Measurements from ENCODE around the gene CALD1.

CALD1 gene

DNA sequence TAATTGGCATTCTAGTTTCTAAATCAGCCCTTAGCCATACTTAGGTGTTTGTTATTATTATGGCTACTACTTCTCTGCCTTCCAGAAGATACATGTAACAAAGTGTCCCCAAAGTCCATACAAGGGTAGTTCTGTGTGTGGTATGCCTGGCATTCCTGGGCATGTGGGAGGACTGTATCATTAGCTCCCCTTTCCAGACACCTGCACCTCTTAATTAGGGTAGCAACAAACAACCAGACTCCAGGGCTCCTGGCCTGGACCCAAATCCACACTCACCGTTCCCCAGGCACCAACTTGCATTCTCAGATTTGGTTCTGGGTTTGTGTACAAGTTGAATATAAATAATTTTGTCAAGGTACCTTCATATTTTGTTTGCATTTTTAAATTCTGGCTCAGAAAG lies 15.5 kb upstream of the CALD1 start:
- Histone ChIP-seq H2AFZ (ENCODE audit: low read depth, low read length, severe bottlenecking) (no peak overlapping the region), H4K20me1 (ENCODE audit: low read depth, low read length) (no peaks in the 10 kb centered on the region), H3K9ac (ENCODE audit: low read length) (no peak overlapping the region), H3K79me2 (ENCODE audit: insufficient read depth, low read length) (no peaks in the 10 kb centered on the region), H3F3A (ENCODE audit: insufficient read depth) (no peaks in the 10 kb centered on the region), H3K9me2 (replicated peaks; ENCODE audit: insufficient read depth, low read length) (no peaks in the 10 kb centered on the region), H3K9me3 (ENCODE audit: insufficient read depth, low read length) (no peaks in the 10 kb centered on the region), H3K27ac (ENCODE audit: low read depth, low read length) (no peak overlapping the region), H3K4me2 (ENCODE audit: low read depth, low read length, poor library complexity, severe bottlenecking) (no peak overlapping the region), H3K4me3 (ENCODE audit: insufficient read depth, low read length, poor library complexity, severe bottlenecking) (no peak overlapping the region), H3K36me3 (ENCODE audit: low read length) (no peaks in the 10 kb centered on the region), H3K27me3 (ENCODE audit: low read length) (no peaks in the 10 kb centered on the region)
- TF ChIP-seq EZH2phosphoT487 (conservative IDR thresholded peaks at IDR 0.05; ENCODE audit: low read length) = no peak
- TF ChIP-seq, protein P1, sequence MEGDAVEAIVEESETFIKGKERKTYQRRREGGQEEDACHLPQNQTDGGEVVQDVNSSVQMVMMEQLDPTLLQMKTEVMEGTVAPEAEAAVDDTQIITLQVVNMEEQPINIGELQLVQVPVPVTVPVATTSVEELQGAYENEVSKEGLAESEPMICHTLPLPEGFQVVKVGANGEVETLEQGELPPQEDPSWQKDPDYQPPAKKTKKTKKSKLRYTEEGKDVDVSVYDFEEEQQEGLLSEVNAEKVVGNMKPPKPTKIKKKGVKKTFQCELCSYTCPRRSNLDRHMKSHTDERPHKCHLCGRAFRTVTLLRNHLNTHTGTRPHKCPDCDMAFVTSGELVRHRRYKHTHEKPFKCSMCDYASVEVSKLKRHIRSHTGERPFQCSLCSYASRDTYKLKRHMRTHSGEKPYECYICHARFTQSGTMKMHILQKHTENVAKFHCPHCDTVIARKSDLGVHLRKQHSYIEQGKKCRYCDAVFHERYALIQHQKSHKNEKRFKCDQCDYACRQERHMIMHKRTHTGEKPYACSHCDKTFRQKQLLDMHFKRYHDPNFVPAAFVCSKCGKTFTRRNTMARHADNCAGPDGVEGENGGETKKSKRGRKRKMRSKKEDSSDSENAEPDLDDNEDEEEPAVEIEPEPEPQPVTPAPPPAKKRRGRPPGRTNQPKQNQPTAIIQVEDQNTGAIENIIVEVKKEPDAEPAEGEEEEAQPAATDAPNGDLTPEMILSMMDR (IDR thresholded peaks at IDR 0.05; ENCODE audit: insufficient read depth, low read length, poor library complexity, severe bottlenecking) = no peak

DNA sequence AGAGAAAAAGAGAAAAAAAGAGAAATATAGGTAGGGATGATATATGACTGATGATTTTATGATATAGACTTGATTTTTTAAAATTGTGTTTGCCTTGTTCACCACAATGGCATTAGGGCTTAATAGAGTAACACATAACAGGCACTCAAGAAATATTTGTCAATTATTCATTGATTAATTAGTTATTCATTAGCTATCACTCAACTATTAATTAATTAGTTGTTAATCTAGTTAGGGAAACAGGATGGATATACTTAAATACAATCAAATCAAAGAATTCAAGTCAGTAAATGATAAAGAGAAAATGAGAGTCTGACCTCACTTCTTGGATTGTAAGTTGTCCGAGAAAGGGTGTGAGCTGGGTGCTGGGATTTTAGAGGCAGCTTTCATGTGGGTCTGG lies 15.1 kb upstream of the CALD1 start:
- no peaks in the 10 kb centered on the region for H3K36me3 ChIP-seq (ENCODE audit: low read length)
- no peak overlapping the region for H2AFZ ChIP-seq (ENCODE audit: low read depth, low read length, severe bottlenecking)
- H3K27me3 ChIP-seq (ENCODE audit: low read length) = no peaks in the 10 kb centered on the region
- no peak for TF ChIP-seq EZH2phosphoT487 (conservative IDR thresholded peaks at IDR 0.05; ENCODE audit: low read length)
- TF ChIP-seq, protein P1 (IDR thresholded peaks at IDR 0.05; ENCODE audit: insufficient read depth, low read length, poor library complexity, severe bottlenecking) = no peak
- no peak overlapping the region for H3K4me3 ChIP-seq (ENCODE audit: insufficient read depth, low read length, poor library complexity, severe bottlenecking)
- H3K27ac ChIP-seq (ENCODE audit: low read depth, low read length) = no peak overlapping the region
- H3K79me2 ChIP-seq (ENCODE audit: insufficient read depth, low read length) = no peaks in the 10 kb centered on the region
- no peak overlapping the region for H3K9ac ChIP-seq (ENCODE audit: low read length)
- no peak overlapping the region for H3K4me2 ChIP-seq (ENCODE audit: low read depth, low read length, poor library complexity, severe bottlenecking)
- no peaks in the 10 kb centered on the region for H3F3A ChIP-seq (ENCODE audit: insufficient read depth)
- no peaks in the 10 kb centered on the region for H3K9me3 ChIP-seq (ENCODE audit: insufficient read depth, low read length)
- H3K9me2 ChIP-seq (replicated peaks; ENCODE audit: insufficient read depth, low read length) = no peaks in the 10 kb centered on the region
- no peaks in the 10 kb centered on the region for H4K20me1 ChIP-seq (ENCODE audit: low read depth, low read length)

DNA sequence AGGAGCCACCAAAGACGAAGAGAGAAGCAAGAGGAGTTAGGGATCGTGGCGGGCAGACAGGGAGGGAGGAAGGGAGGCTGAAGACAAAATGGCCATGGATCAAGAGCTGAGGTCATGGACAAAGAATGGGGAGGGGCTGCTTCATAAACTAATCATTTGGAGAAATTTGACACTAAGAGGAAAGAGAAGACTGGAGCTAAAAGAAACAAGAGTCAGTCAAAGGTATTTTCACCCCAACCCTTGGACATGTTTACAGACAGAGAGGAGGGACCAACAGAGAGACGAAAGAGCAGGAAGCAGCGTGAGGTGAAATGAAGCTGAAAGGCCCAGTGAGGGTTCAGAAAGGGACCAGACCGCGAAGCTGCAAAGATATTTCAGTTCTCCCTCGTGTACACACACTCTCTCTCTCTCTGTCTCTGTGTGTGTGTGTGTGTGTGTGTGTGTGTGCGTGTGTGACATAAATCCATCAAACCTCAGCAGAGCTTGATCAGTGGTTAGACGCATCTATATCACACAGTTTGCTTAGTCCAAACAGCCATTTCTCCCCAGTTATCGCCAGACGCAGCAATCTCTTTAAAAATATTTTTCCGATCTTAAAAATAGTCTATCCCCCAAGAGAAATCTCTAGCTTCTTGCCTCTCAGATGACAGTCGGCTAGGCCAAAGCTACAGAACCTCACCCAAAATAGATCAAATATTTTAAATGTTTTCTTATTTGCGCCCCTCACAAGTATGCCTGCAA lies 12.5 kb upstream of the CALD1 start:
- Histone ChIP-seq H3K27me3 (ENCODE audit: low read length) (no peaks in the 10 kb centered on the region), H3K27ac (ENCODE audit: low read depth, low read length) (peak overlapping the region; percentile 39; the same call in 1 of the 2 replicates), H2AFZ (ENCODE audit: low read depth, low read length, severe bottlenecking) (peak overlapping the region; percentile 60), H3K79me2 (ENCODE audit: insufficient read depth, low read length) (no peaks in the 10 kb centered on the region), H3K4me3 (ENCODE audit: insufficient read depth, low read length, poor library complexity, severe bottlenecking) (no peak overlapping the region), H3K9ac (ENCODE audit: low read length) (no peak overlapping the region), H4K20me1 (ENCODE audit: low read depth, low read length) (no peaks in the 10 kb centered on the region), H3K36me3 (ENCODE audit: low read length) (no peaks in the 10 kb centered on the region), H3F3A (ENCODE audit: insufficient read depth) (no peaks in the 10 kb centered on the region), H3K9me3 (ENCODE audit: insufficient read depth, low read length) (no peaks in the 10 kb centered on the region), H3K9me2 (replicated peaks; ENCODE audit: insufficient read depth, low read length) (no peaks in the 10 kb centered on the region), H3K4me2 (ENCODE audit: low read depth, low read length, poor library complexity, severe bottlenecking) (peak overlapping the region; percentile 43)
- TF ChIP-seq, protein P1 (IDR thresholded peaks at IDR 0.05; ENCODE audit: insufficient read depth, low read length, poor library complexity, severe bottlenecking) = no peak
- no peak for TF ChIP-seq EZH2phosphoT487 (conservative IDR thresholded peaks at IDR 0.05; ENCODE audit: low read length)

Data from SU-DHL-6 (cell line).